GM12878 (cell line): ENCODE measurements around the gene HEATR9. TPM values are rescaled to one million over a fixed set of nuclear protein-coding genes. Genes with fewer than 3 reads are reported as not detected.

ENCODE experiments used
- ATAC-seq: fragments of 200-7000 bp; cut with Tn5 transposase; 3 replicates; pipeline ENCODE4 v1.9.1; 2020; ENCODE audit warnings: mild to moderate bottlenecking, moderate library complexity
- BruUV-seq: library from RNA; stranded (reverse); fragments of 400-500 nt; replicated peaks from 2 replicates; lab custom pipeline; 2021; lab: Mats Ljungman, UMichigan
- CTCF ChIA-PET: fragments of 300-600 bp; sonication (Branson Sonifier 250); formaldehyde crosslinking; extraction: SDS; loops from one replicate; lab custom pipeline; 2021; ENCODE audit warnings: inconsistent platforms; lab: Yijun Ruan, JAX
- POLR2A ChIA-PET: fragments of 350-600 bp; formaldehyde crosslinking; extraction: SDS; loops from one replicate; lab custom pipeline; 2021; ENCODE audit warnings: inconsistent platforms; lab: Charles Lee
- RAD21 ChIA-PET: fragments of 300-600 bp; sonication (Branson Sonifier 250); formaldehyde crosslinking; loops from one replicate; lab custom pipeline; 2023; ENCODE audit warnings: antibody characterized with exemption; ENCODE audit not compliant: unreplicated experiment; lab: Charles Lee
- SMC1A ChIA-PET: fragments of 300-600 bp; sonication (Branson Sonifier 250); formaldehyde crosslinking; loops from one replicate; lab custom pipeline; 2023; ENCODE audit not compliant: unreplicated experiment, uncharacterized antibody; lab: Charles Lee
- DNase-seq: peaks from one replicate; pipeline ENCODE4 v3.0.0-alpha.2; 2011; ENCODE audit warnings: low read depth, low spot score
- FAIRE-seq: peaks from 3 replicates; lab custom pipeline; 2011; peaks lifted over from hg19 to GRCh38; lab: Jason Lieb, UNC
- H2AFZ ChIP-seq: 2 replicates; pipeline ENCODE4 v1.6.0; 2011; ENCODE audit warnings: low read depth, low read length, control low read depth; ENCODE audit not compliant: control insufficient read depth
- H3K27ac ChIP-seq: 2 replicates; pipeline ENCODE4 v1.5.1; 2011; ENCODE audit warnings: control low read depth; ENCODE audit not compliant: control insufficient read depth, insufficient read depth
- H3K27me3 ChIP-seq, 2 experiments: replicated peaks in 1 of 2; 2 replicates each; pipeline versions ENCODE4 v1.6.0 to v1.6.1; 2011; ENCODE audit warnings: low read length in 1 of 2; ENCODE audit not compliant: control insufficient read depth in 2 of 2, insufficient read depth in 2 of 2
- H3K36me3 ChIP-seq, 2 experiments: 2 replicates each; pipeline ENCODE4 v1.5.1; 2011; ENCODE audit warnings: low read length in 1 of 2; ENCODE audit not compliant: control insufficient read depth in 2 of 2, insufficient read depth in 2 of 2
- H3K4me1 ChIP-seq: 2 replicates; pipeline ENCODE4 v1.6.1; 2011; ENCODE audit warnings: mild to moderate bottlenecking, low read length, moderate library complexity, mixed read lengths; ENCODE audit not compliant: control insufficient read depth, insufficient read depth
- H3K4me2 ChIP-seq: 2 replicates; pipeline ENCODE4 v1.6.0; 2011; ENCODE audit warnings: control low read depth; ENCODE audit not compliant: control insufficient read depth, insufficient read depth
- H3K4me3 ChIP-seq: fragments of 200-600 bp; sonication (generic); 2 replicates; pipeline ENCODE4 v1.5.1; 2016
- H3K79me2 ChIP-seq: 2 replicates; pipeline ENCODE4 v1.6.0; 2011; ENCODE audit warnings: low read length; ENCODE audit not compliant: control insufficient read depth, insufficient read depth
- H3K9ac ChIP-seq: 2 replicates; pipeline ENCODE4 v1.8.0; 2011; ENCODE audit warnings: low read length, control low read depth, mixed read lengths; ENCODE audit not compliant: control insufficient read depth, insufficient read depth
- H3K9me3 ChIP-seq: replicated peaks from 3 replicates; pipeline ENCODE4 v1.5.1; 2011; ENCODE audit warnings: mild to moderate bottlenecking, low read length; ENCODE audit not compliant: control insufficient read depth, insufficient read depth
- H4K20me1 ChIP-seq: 2 replicates; pipeline ENCODE4 v1.6.0; 2011; ENCODE audit not compliant: control insufficient read depth, insufficient read depth
- CHD1 ChIP-seq: IDR thresholded peaks from 2 replicates; pipeline ENCODE4 v1.6.1; 2012; ENCODE audit warnings: low read depth, low read length, improper control_type of control experiment
- CHD2 ChIP-seq: IDR thresholded peaks from 2 replicates; pipeline ENCODE4 v1.6.1; 2011; ENCODE audit warnings: low read depth, low read length, improper control_type of control experiment, borderline replicate concordance
- CREB1 ChIP-seq: IDR thresholded peaks from 2 replicates; pipeline ENCODE4 v1.6.1; 2012; ENCODE audit warnings: low read depth, mild to moderate bottlenecking, inconsistent platforms
- IKZF1 ChIP-seq: fragments of 450-650 bp; conservative IDR thresholded peaks from 2 replicates; pipeline ENCODE4 v1.6.1; 2017; ENCODE audit warnings: antibody characterized with exemption, mild to moderate bottlenecking
- IKZF2 ChIP-seq, 2 experiments: fragments of 450-650 bp; IDR thresholded peaks; 2 replicates each; pipeline ENCODE4 v1.6.1; 2017; ENCODE audit warnings: mild to moderate bottlenecking in 2 of 2, moderate library complexity in 2 of 2
- RAD21 ChIP-seq: IDR thresholded peaks from 2 replicates; pipeline ENCODE4 v1.6.1; 2011; ENCODE audit warnings: mild to moderate bottlenecking, low read depth, low read length, moderate library complexity; ENCODE audit not compliant: insufficient read depth
- RUNX3 ChIP-seq: IDR thresholded peaks from 2 replicates; pipeline ENCODE4 v1.6.1; 2012; ENCODE audit warnings: low read length, inconsistent platforms
- TCF7 ChIP-seq: IDR thresholded peaks from 2 replicates; pipeline ENCODE4 v1.6.1; 2014; ENCODE audit warnings: antibody characterized with exemption, borderline replicate concordance
- ZNF207 ChIP-seq: fragments of 450-650 bp; IDR thresholded peaks from 2 replicates; pipeline ENCODE4 v1.6.1; 2014; ENCODE audit warnings: antibody characterized with exemption, mild to moderate bottlenecking, borderline replicate concordance
- WGBS: methylation state at CpG from one replicate; pipeline ENCODE4 v1.1.6; 2016; ENCODE audit warnings: low lambda C conversion rate; ENCODE audit not compliant: insufficient replicate concordance, insufficient coverage; ENCODE audit errors: missing lambda C conversion rate; 5-methylcytosine and 5-hydroxymethylcytosine counted together
- in situ Hi-C: fragments of 300-500 bp; cut with MboI; formaldehyde crosslinking; loops from 9 replicates; pipeline ENCODE4 v1.14.3; 2018; ENCODE audit warnings: mixed read lengths
- intact Hi-C: fragments of 100-400 bp; cut with micrococcal nuclease; formaldehyde crosslinking; loops from one replicate; pipeline ENCODE4 v1.14.2; 2022; ENCODE audit not compliant: unreplicated experiment
- polyA plus RNA-seq, 11 experiments: library from polyadenylated mRNA; depleted of rRNA in 4 of 11; unstranded in 6 of 11; stranded (reverse) in 5 of 11; fragments of >200 nt; fragmentation: Nextera tagmentation in 4 of 11; fragmentation: Illumina TruSeq in 1 of 11; extraction: Ambion mirVana in 4 of 11; extraction: Trizol in 1 of 11; gene quantifications; 1 replicate in 1 of 11; 2 replicates in 10 of 11; pipeline versions ENCODE4 v1.2.1 to v1.2.3, GENCODE V29; 2011 to 2016; ENCODE audit warnings: inconsistent platforms in 2 of 11, missing spikeins in 2 of 11, low read depth in 1 of 11
- total RNA-seq, 4 experiments: library from RNA; depleted of rRNA in 3 of 4; stranded (reverse); fragments of >200 nt in 3 of 4; fragmentation: Illumina TruSeq in 1 of 4; extraction: Trizol in 1 of 4; gene quantifications; 2 replicates each; pipeline versions ENCODE4 v1.2.1 to v1.2.3, GENCODE V29; 2013 to 2021
- TF ChIP-seq, protein P1 (sequence below): fragments of 450-650 bp; IDR thresholded peaks from 2 replicates; pipeline ENCODE4 v1.6.1; 2017; ENCODE audit warnings: mild to moderate bottlenecking
- TF ChIP-seq, protein P2 (sequence below): fragments of 450-650 bp; IDR thresholded peaks from 2 replicates; pipeline ENCODE4 v1.6.1; 2017; ENCODE audit warnings: mild to moderate bottlenecking, moderate library complexity
- TF ChIP-seq, protein P3 (sequence below): fragments of 150-350 bp; IDR thresholded peaks from 2 replicates; pipeline ENCODE4 v1.6.1; 2016; ENCODE audit warnings: low read depth, low read length

HEATR9 gene
- total and polyA plus RNA-seq, 10 of the 15 experiments (the other 5 are each of a cell fraction or from before 2014, with no cell fraction given), result 0.04 to 0.43 (median 0.13) TPM; not detected in 2

DNA sequence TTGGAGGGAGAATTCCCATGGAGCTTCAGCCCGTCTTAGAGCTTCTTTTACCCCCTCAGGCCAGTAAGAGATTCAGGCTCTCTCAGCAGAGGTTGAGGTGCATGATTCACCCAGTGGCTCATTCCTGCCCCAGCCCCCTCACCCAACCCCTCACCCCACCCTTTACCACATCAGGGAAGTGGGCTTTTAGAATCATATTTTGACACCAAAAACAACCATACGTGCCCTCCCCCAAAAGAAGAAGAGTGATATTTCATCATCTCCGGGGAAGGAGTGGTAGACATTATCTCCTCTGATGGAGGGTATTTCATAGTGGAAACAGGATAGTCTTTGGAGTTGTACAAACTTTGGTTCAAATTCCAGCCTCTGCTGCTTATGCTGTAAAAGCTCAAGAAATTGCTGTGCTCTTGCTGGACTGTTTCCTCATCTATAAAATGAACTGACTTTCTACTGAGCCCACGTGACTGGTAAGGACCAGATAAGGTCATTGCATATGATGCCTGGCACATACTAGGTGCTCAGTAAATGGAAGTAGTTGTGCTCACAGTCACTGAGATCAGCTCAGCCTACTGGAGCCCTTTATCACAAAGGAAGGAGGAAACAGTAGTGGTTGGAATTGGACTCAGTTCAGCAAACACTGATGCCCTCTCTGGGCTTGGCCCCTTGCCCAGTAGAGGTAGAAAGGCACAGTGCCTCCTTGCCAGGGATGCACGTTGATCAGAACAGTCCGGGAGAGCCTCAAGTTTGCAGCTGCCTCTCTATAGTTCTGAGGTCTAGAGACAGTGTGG, 29.8 kb upstream of the HEATR9 start:
- intact Hi-C loops, result no loop called here
- no peaks in the 10 kb centered on the region for H3K27me3 ChIP-seq
- H3K9ac ChIP-seq, result no peak overlapping the region
- H3K4me3 ChIP-seq, result no peak overlapping the region
- no peaks in the 10 kb centered on the region for H3K36me3 ChIP-seq
- TF ChIP-seq, protein P1, sequence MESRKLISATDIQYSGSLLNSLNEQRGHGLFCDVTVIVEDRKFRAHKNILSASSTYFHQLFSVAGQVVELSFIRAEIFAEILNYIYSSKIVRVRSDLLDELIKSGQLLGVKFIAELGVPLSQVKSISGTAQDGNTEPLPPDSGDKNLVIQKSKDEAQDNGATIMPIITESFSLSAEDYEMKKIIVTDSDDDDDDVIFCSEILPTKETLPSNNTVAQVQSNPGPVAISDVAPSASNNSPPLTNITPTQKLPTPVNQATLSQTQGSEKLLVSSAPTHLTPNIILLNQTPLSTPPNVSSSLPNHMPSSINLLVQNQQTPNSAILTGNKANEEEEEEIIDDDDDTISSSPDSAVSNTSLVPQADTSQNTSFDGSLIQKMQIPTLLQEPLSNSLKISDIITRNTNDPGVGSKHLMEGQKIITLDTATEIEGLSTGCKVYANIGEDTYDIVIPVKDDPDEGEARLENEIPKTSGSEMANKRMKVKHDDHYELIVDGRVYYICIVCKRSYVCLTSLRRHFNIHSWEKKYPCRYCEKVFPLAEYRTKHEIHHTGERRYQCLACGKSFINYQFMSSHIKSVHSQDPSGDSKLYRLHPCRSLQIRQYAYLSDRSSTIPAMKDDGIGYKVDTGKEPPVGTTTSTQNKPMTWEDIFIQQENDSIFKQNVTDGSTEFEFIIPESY, result no peak
- TF ChIP-seq, protein P2, sequence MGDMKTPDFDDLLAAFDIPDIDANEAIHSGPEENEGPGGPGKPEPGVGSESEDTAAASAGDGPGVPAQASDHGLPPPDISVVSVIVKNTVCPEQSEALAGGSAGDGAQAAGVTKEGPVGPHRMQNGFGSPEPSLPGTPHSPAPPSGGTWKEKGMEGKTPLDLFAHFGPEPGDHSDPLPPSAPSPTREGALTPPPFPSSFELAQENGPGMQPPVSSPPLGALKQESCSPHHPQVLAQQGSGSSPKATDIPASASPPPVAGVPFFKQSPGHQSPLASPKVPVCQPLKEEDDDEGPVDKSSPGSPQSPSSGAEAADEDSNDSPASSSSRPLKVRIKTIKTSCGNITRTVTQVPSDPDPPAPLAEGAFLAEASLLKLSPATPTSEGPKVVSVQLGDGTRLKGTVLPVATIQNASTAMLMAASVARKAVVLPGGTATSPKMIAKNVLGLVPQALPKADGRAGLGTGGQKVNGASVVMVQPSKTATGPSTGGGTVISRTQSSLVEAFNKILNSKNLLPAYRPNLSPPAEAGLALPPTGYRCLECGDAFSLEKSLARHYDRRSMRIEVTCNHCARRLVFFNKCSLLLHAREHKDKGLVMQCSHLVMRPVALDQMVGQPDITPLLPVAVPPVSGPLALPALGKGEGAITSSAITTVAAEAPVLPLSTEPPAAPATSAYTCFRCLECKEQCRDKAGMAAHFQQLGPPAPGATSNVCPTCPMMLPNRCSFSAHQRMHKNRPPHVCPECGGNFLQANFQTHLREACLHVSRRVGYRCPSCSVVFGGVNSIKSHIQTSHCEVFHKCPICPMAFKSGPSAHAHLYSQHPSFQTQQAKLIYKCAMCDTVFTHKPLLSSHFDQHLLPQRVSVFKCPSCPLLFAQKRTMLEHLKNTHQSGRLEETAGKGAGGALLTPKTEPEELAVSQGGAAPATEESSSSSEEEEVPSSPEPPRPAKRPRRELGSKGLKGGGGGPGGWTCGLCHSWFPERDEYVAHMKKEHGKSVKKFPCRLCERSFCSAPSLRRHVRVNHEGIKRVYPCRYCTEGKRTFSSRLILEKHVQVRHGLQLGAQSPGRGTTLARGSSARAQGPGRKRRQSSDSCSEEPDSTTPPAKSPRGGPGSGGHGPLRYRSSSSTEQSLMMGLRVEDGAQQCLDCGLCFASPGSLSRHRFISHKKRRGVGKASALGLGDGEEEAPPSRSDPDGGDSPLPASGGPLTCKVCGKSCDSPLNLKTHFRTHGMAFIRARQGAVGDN, result no peak
- TF ChIP-seq RAD21 (no peak), RUNX3 (no peak), CREB1 (no peak), CHD1 (no peak), ZNF207 (no peak), CHD2 (no peak), IKZF1 (no peak), TCF7 (no peak), IKZF2 (IDR thresholded peaks at IDR 0.05) (no peak)
- TF ChIP-seq, protein P3, sequence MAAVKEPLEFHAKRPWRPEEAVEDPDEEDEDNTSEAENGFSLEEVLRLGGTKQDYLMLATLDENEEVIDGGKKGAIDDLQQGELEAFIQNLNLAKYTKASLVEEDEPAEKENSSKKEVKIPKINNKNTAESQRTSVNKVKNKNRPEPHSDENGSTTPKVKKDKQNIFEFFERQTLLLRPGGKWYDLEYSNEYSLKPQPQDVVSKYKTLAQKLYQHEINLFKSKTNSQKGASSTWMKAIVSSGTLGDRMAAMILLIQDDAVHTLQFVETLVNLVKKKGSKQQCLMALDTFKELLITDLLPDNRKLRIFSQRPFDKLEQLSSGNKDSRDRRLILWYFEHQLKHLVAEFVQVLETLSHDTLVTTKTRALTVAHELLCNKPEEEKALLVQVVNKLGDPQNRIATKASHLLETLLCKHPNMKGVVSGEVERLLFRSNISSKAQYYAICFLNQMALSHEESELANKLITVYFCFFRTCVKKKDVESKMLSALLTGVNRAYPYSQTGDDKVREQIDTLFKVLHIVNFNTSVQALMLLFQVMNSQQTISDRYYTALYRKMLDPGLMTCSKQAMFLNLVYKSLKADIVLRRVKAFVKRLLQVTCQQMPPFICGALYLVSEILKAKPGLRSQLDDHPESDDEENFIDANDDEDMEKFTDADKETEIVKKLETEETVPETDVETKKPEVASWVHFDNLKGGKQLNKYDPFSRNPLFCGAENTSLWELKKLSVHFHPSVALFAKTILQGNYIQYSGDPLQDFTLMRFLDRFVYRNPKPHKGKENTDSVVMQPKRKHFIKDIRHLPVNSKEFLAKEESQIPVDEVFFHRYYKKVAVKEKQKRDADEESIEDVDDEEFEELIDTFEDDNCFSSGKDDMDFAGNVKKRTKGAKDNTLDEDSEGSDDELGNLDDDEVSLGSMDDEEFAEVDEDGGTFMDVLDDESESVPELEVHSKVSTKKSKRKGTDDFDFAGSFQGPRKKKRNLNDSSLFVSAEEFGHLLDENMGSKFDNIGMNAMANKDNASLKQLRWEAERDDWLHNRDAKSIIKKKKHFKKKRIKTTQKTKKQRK, result no peak
- TF ChIP-seq, all 136 proteins: peak for 0
- Histone ChIP-seq H2AFZ (no peak overlapping the region), H3K27ac (no peak overlapping the region), H3K9me3 (no peaks in the 10 kb centered on the region), H4K20me1 (no peaks in the 10 kb centered on the region), H3K4me1 (peaks cover 9% of the 10 kb centered on the region), H3K4me2 (no peak overlapping the region), H3K79me2 (no peaks in the 10 kb centered on the region)
- WGBS, result 22% methylated on average over 6 of the region's 6 CpGs
- no peak for FAIRE-seq
- ChIA-PET POLR2A (interaction anchor here (0.6 kb wide), 1 partner anchor 22 kb away, joined by 3 read pairs; no protein-coding TSS in a partner anchor), CTCF (interaction anchor here (1.2 to 1.5 kb wide), 2 partner anchors 9 to 50 kb away, joined by 3 read pairs; no protein-coding TSS in a partner anchor), SMC1A (interaction anchor here (0.5 to 11.3 kb wide), 5 partner anchors 9 to 191 kb away, joined by 3 to 155 read pairs (median 3); partner anchors contain the start of genes CCL3 and CCL5), RAD21 (no interaction called here)
- no peak for ATAC-seq
- in situ Hi-C loops, result no loop called here
- no TSS peak for BruUV-seq
- DNase-seq, result no peak
